HG02623 (cell line): ENCODE measurements around the gene CYB561D2.

ENCODE experiments used
- ATAC-seq: cut with Tn5 transposase; IDR thresholded peaks from one replicate; pipeline ENCODE4 v1.9.1; 2021; ENCODE audit warnings: moderate library complexity; ENCODE audit not compliant: unreplicated experiment

CYB561D2 gene

GRCh38 chr3:50385754-50386153 is 35.1 kb downstream of the CYB561D2 start:
- ATAC-seq = no peak

DNA sequence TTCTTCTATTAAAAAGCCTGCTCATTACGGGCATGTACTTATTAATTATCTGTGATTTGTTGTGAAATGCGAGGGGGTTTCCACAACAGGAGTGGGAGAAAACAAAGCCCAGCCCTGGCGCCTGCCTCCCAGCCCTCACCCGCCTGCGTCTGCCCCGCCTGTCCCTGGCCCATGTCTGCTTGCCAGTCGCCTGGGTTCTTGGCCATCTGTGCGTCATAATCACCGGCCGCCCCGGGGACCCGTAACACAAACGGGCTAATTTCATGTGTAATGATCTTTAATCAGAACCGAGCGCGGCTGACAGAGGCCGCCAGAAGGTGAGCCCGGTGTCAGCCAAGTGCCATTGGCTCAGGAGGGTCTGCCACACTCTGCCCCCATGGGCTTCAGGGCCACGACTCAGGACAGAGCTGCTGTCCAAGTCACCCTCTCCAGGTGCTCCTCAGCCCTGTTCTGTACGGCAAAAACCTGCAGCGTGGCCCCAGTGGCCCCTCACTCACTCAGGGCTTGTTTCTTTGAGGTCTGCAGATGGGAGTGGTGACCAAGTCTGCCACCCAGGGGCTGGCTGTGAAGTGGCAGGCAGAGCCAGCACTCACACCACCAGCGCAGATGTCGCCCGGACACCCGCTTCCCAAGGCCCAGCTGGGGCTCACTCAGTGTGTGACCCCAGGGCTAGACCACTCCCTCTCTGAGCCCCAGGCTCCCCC is 37.5 kb downstream of the CYB561D2 start:
- no peak for ATAC-seq

DNA sequence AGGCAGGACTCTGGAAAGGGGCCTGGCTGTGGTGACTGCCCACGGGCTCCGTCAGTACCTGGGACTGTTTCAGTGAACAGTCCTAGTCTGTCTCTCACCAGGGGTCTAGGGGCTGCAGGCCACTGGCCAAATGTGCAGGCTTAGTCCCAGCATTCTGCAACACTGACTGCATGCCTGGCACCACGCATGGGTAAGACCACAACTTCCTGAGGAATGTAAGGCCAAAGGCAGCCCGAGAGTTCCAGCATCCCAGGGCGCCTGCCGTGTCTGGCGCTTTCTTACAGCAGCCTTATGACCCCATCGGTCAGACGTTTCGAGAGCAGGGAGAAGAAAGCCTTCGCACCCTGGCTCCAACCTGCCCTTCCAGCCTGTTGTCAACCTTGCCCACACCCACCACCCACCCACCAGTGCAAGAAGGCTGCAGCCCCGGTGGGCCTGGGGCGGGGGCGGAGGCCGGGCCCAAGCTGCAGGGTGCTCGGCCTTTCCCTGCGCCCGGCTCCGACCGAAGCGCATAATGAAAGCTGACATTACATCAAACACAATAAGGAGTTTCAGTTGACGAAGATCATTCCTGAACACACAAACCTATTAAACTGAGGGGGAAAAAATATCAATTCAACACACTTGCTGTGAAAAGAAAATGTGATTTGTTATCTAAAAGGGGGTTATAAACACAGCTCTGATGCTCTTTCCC is 38.2 kb downstream of the CYB561D2 start:
- ATAC-seq = no peak

- ATAC-seq = no peak
Measured at GRCh38 chr3:50389414-50389767, 38.7 kb downstream of the CYB561D2 start.

GRCh38 chr3:50390508-50391224 is 40.0 kb downstream of the CYB561D2 start:
- no peak for ATAC-seq

GRCh38 chr3:50392101-50392715 is 41.5 kb downstream of the CYB561D2 start:
- no peak for ATAC-seq

DNA sequence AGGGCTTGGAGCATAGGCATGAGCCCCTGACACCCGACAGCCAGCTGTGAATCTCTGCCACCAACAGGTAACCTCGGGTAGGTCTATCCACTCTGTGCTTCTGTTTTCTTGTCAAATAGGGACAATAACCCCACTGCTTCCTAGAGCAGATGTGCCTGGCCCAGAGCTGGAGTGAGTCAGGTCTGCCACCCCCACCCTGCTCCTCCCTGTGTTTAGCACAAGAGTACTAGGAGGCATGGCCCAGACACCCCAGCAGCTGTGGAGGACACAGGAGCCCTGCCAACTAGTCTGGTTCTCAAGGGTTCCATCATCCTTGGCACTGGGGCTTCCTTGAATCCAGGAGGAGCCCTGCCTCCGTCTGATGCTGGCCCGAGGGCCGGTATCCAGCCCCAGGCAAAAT is 42.4 kb downstream of the CYB561D2 start:
- ATAC-seq = no peak

DNA sequence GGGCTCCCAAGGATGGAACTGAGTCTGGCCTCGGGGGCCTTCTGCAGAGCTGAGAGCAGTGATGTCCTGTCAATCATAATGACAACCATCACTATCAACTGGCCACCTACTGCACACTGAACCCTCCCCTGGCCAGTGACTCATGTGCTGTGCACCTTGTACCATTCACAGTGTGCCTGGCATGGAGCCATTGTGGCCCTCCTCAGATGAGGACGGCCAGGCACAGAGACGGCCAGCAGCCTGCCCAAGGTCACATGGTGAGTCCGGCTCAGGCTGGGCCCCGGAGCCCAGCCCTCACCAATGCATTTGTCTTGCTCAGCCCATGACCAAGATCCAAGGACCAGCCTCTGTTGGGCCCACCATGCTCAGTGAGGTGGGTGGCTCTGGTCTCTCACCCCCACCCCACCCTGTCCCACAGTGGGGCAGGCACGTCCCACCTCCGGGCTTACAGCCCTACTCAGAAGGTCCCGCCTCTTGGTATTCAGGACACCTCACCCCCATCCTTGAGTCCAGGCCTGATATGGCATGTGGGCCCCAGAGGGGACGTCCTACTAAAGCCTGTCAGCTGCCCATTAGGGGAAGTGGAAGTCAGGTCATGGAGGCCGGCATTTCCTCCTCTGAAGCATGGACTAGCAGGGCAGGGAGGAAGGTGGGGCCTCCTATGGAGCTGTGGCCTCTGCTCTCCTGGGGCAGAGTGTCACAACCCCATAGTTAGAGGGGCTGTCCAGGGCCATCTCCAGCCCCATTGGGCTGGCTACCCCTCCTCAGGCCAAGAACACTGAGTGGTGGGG is 44.6 kb downstream of the CYB561D2 start:
- ATAC-seq = no peak

- no peak for ATAC-seq
Measured at GRCh38 chr3:50396502-50396901, 45.8 kb downstream of the CYB561D2 start.

GRCh38 chr3:50401978-50402595 is 51.4 kb downstream of the CYB561D2 start:
- ATAC-seq = no peak
